MCF 10A (cell line): Measurements from ENCODE around the gene ECSIT. TPM values are rescaled to one million over a fixed set of nuclear protein-coding genes. Genes with fewer than 3 reads are reported as not detected.
"Not testable (repeated sequence)": the region's sequence is repeated elsewhere in the genome, so short reads cannot be mapped to it uniquely, and the experiment has no call there.

ENCODE experiments used
- BruUV-seq: library from RNA; stranded (reverse); fragments of 400-500 nt; replicated peaks from 2 replicates; lab custom pipeline; 2021; lab: Mats Ljungman, UMichigan
- CTCF ChIA-PET: fragments of 300-600 bp; sonication (Branson Sonifier 250); formaldehyde crosslinking; extraction: SDS; loops from one replicate; lab custom pipeline; 2021; ENCODE audit warnings: antibody characterized with exemption, inconsistent platforms; lab: Yijun Ruan, JAX
- POLR2A ChIA-PET: fragments of 300-600, 350-650 bp; sonication (Branson Sonifier 250); formaldehyde crosslinking; extraction: SDS; loops from one replicate; lab custom pipeline; 2020; ENCODE audit warnings: antibody characterized with exemption, inconsistent platforms; lab: Yijun Ruan, JAX
- DNase-seq: peaks from one replicate; pipeline ENCODE4 v3.0.0-alpha.2; 2018; ENCODE audit not compliant: unreplicated experiment
- H3K27ac Mint-ChIP-seq: one replicate; pipeline ENCODE4 v1.8.0; 2022; ENCODE audit warnings: mild to moderate bottlenecking, low read depth, mixed read lengths; ENCODE audit not compliant: unreplicated experiment
- H3K27me3 Mint-ChIP-seq: one replicate; pipeline ENCODE4 v1.8.0; 2022; ENCODE audit warnings: mixed read lengths; ENCODE audit not compliant: insufficient read depth, unreplicated experiment
- H3K36me3 Mint-ChIP-seq: one replicate; pipeline ENCODE4 v1.8.0; 2022; ENCODE audit warnings: mild to moderate bottlenecking, moderate library complexity, mixed read lengths; ENCODE audit not compliant: insufficient read depth, unreplicated experiment
- H3K4me1 Mint-ChIP-seq: one replicate; pipeline ENCODE4 v1.8.0; 2022; ENCODE audit warnings: mixed read lengths; ENCODE audit not compliant: insufficient read depth, unreplicated experiment
- H3K4me3 Mint-ChIP-seq: one replicate; pipeline ENCODE4 v1.8.0; 2022; ENCODE audit warnings: mild to moderate bottlenecking, moderate library complexity, mixed read lengths; ENCODE audit not compliant: unreplicated experiment
- H3K9me3 Mint-ChIP-seq: one replicate; pipeline ENCODE4 v1.8.0; 2022; ENCODE audit warnings: mixed read lengths; ENCODE audit not compliant: unreplicated experiment
- CTCF ChIP-seq: fragments of 200-600 bp; IDR thresholded peaks from one replicate; pipeline ENCODE4 v1.8.0; 2022; ENCODE audit warnings: antibody characterized with exemption, mild to moderate bottlenecking; ENCODE audit not compliant: unreplicated experiment
- intact Hi-C: fragments of 100-400 bp; cut with micrococcal nuclease; formaldehyde crosslinking; loops from 2 replicates; pipeline ENCODE4 v1.14.1; 2022
- total RNA-seq: library from RNA; stranded (reverse); gene quantifications from 2 replicates; pipeline ENCODE4 v1.2.3, GENCODE V29; 2022

Gene ECSIT
- total RNA-seq, 1 experiment from 2014 or later = 26.8 TPM

- intact Hi-C loops = no loop called here
- H3K36me3 Mint-ChIP-seq = no peaks in the 10 kb centered on the region
- H3K4me3 Mint-ChIP-seq = no peak overlapping the region
- BruUV-seq = no TSS peak
- H3K27ac Mint-ChIP-seq = no peak overlapping the region
- no peaks in the 10 kb centered on the region for H3K4me1 Mint-ChIP-seq
- POLR2A ChIA-PET = no interaction called here
- DNase-seq = no peak
- H3K9me3 Mint-ChIP-seq = no peaks in the 10 kb centered on the region
- H3K27me3 Mint-ChIP-seq = no peaks in the 10 kb centered on the region
- TF ChIP-seq CTCF = no peak
- CTCF ChIA-PET = no interaction called here
Observed at GRCh38 chr19:11479090-11479897, 49.6 kb downstream of the ECSIT start.

DNA sequence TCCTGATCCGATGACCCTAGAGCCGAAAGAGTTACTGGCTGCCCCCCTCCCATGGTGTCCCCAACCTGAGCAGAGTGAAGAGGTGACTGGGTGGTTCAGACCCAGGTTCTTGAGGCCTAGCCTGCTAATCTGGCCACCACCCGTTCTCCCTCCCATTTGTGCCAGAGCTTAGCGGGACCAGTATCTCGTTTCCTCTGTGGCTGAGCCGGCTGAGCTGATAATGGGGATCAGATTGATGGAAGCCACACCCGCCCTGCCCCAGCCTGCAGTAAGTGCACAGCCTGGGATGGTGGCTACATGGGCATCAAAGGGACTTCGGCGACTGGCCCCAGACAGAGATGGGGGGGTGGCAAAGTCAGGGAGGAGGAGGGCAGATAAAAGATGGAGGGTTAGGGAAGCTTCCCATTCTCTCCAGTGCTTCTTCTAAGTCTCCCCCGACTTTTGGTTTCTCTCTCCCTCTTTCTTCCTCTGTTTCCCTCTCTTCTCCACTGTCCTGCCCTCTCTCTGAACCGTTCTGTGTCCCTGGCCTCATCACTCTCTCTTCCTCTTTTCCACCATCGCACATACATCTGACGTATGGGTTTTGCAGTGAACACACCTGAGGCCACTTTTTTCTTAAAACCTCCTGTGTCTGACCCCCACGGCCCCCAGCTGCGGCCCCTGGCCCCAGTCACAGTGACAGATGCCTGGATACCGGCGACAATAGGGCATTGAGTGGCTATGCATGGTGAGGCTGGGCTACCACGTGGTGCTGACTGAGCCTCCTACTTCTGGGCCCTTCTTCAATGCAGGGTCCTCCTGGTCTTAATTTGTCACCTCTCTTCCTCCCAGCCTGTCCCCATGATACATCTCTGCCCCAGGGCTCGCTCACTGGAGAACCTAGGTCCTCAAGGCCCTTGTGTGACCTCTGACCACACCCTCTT, 50.5 kb downstream of the ECSIT start:
- CTCF ChIA-PET = no interaction called here

DNA sequence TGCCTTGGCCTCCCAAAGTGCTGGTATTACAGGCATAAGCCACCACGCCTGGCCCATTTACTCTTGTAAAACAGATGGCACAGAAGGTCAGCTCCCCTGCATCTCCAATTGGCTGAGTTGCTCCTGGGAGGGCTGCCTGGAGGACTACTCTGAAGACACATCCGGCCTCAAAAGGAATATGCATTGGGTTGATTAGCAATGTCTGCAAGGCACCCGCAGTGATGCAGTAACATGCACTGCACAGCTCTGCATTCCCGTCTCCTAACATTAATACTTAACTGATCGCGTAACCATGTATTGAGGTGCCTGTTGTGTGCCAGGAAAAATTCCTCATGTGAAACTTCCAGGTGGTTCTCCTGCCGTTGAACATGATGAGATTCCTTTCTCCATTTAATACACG, 53.1 kb downstream of the ECSIT start:
- H3K9me3 Mint-ChIP-seq = no peaks in the 10 kb centered on the region
- ChIA-PET POLR2A (no interaction called here), CTCF (interaction anchor here (1.3 kb wide), 1 partner anchor 96 kb away, joined by 3 read pairs; no protein-coding TSS in a partner anchor)
- H3K36me3 Mint-ChIP-seq = no peaks in the 10 kb centered on the region
- H3K4me3 Mint-ChIP-seq = no peak overlapping the region
- BruUV-seq = no TSS peak
- intact Hi-C loops = no loop called here
- H3K27me3 Mint-ChIP-seq = peaks cover 12% of the 10 kb centered on the region
- H3K27ac Mint-ChIP-seq = no peak overlapping the region
- no peak for TF ChIP-seq CTCF
- H3K4me1 Mint-ChIP-seq = no peaks in the 10 kb centered on the region
- DNase-seq = no peak

More for the DNA sequence above, 50.5 kb downstream of the ECSIT start:
- no TSS peak for BruUV-seq
- DNase-seq = no peak
- Mint-ChIP-seq H3K4me1 (no peaks in the 10 kb centered on the region), H3K4me3 (no peak overlapping the region), H3K9me3 (no peaks in the 10 kb centered on the region), H3K36me3 (no peaks in the 10 kb centered on the region), H3K27me3 (no peaks in the 10 kb centered on the region), H3K27ac (no peak overlapping the region)
- POLR2A ChIA-PET = interaction anchor here (0.7 kb wide), 1 partner anchor 62 kb away, joined by 3 read pairs; no protein-coding TSS in a partner anchor
- intact Hi-C loops = no loop called here
- TF ChIP-seq CTCF = no peak

DNA sequence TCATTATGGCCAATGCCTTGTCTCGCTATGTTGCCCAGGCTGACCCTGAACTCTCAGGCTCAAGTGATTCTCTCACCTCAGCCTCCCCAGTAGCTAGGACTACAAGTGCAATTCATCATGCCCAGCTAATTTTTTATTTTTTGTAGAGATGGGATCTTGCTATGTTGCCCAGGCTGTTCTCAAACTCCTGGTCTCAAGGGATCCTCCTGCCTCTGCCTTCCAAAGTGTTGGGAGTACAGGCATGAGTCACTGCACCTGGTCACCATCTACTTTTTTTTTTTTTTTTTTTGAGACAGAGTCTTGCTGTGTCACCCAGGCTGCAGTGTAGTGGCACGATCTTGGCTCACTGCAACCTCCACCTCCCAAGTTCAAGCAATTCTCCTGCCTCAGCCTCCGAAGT, 53.6 kb downstream of the ECSIT start:
- H3K27ac Mint-ChIP-seq, H3K4me1 Mint-ChIP-seq, POLR2A ChIA-PET, H3K4me3 Mint-ChIP-seq, intact Hi-C loops, DNase-seq, H3K36me3 Mint-ChIP-seq, BruUV-seq, H3K9me3 Mint-ChIP-seq: not testable (repeated sequence)
- peaks cover 12% of the 10 kb centered on the region for H3K27me3 Mint-ChIP-seq
- CTCF ChIA-PET = interaction anchor here (0.6 to 1.3 kb wide), 2 partner anchors 95 to 209 kb away, joined by 3 read pairs; no protein-coding TSS in a partner anchor
